GM21381 (cell line): Measurements from ENCODE around the gene C5orf24.

Experiments
- ATAC-seq: cut with Tn5 transposase; IDR thresholded peaks from one replicate; pipeline ENCODE4 v1.9.1; 2021; ENCODE audit warnings: mild to moderate bottlenecking, moderate library complexity; ENCODE audit not compliant: unreplicated experiment

The C5orf24 gene

DNA sequence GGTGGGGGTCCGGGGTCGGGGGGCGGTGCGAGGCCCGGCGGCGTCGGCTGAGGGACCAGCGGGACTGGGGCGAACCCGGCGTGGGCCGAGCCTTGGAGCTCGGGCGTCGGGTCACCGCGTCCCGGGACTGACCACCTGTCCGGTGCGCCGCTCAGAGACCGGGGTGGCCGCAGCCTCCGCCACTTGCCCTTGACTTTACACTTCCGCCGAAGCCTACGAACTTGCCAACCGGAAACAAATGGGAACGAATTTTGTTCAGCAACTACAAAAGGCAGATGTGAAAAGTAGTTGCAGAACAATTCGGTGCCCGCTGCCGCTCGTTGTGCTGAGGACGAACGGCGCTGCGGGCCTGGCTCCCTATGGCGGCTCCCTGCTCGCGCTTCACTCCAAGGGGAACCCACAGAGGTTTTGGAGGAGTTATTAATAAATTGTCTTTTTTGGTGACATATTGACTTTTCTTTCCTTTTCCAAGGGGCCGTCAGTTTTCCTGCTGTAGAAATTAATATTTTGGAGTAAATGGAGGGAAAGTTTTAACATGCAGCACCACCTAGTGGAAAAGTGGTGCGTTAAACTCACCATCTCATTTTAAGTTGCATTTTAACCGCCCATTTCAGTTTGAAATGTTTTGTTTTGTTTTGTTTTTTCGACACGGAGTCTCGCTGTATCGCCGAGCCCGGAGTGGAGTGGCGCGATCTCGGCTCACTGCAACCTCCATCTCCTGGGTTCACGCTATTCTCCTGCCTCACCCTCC lies 59.7 kb downstream of the C5orf24 start:
- peak; percentile 37 for ATAC-seq

DNA sequence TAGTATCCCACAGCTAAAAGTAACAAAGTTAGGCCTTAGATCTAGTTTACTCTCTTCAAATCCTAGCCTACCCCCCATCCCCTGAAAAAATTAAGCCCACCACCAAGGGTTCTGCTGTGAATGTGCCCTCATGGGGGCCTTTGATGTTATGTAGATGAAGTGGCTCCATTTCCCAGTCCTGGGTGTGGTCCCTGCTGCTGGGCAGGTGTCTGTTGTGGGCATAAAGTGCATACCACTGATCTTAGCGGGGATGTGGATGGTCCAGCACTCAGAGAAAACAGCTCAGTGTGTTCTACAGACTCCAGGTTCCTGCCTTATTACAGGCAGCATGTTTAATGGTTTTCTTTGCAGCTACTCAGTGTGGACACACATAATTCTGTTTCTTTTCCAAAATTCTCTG lies 61.0 kb downstream of the C5orf24 start:
- ATAC-seq = no peak
